IPS-18a (cell line): ENCODE data around the gene ITFG2.
"Not testable (repeated sequence)": the region's sequence is repeated elsewhere in the genome, so short reads cannot be mapped to it uniquely, and the experiment has no call there.

Experiments
- H3K27ac ChIP-seq: one replicate; pipeline ENCODE4 v1.5.1; 2013; ENCODE audit warnings: low read length
- H3K27me3 ChIP-seq: one replicate; pipeline ENCODE4 v1.6.1; 2013; ENCODE audit warnings: mild to moderate bottlenecking, low read length; ENCODE audit not compliant: control insufficient read depth, insufficient read depth
- H3K36me3 ChIP-seq: one replicate; pipeline ENCODE4 v1.6.1; 2013; ENCODE audit warnings: low read depth, low read length; ENCODE audit not compliant: control insufficient read depth
- H3K4me1 ChIP-seq: one replicate; pipeline ENCODE4 v1.6.1; 2013; ENCODE audit warnings: low read depth, low read length; ENCODE audit not compliant: control insufficient read depth
- H3K4me3 ChIP-seq: one replicate; pipeline ENCODE4 v1.5.1; 2013; ENCODE audit warnings: low read length
- H3K9ac ChIP-seq: one replicate; pipeline ENCODE4 v1.6.1; 2013; ENCODE audit warnings: mild to moderate bottlenecking, low read length, moderate library complexity
- H3K9me3 ChIP-seq: one replicate; pipeline ENCODE4 v1.6.1; 2013; ENCODE audit warnings: low read depth, low read length; ENCODE audit not compliant: control insufficient read depth

Gene ITFG2

GRCh38 chr12:2856051-2856450 lies 43.6 kb downstream of the ITFG2 start:
- Histone ChIP-seq H3K36me3 (peaks cover 32% of the 10 kb centered on the region), H3K9ac (no peak overlapping the region)

GRCh38 chr12:2857021-2857431 lies 44.6 kb downstream of the ITFG2 start, which contains the start of gene TEX52:
TEX52 (minus strand) TSS chr12:2857039; CDS start chr12:2857026, 13 bp downstream.
- Histone ChIP-seq H3K4me1 (no peaks in the 10 kb centered on the region), H3K27ac (peak within 1 kb of the TSS; percentile 19), H3K27me3 (no peaks in the 10 kb centered on the region), H3K9me3 (no peaks in the 10 kb centered on the region), H3K36me3 (peaks cover 41% of the 10 kb centered on the region), H3K9ac (no peak within 1 kb of the TSS), H3K4me3 (no peak within 1 kb of the TSS)

More at GRCh38 chr12:2856051-2856450, 43.6 kb downstream of the ITFG2 start:
- Histone ChIP-seq H3K27me3 (no peaks in the 10 kb centered on the region), H3K27ac (no peak overlapping the region), H3K4me3 (no peak overlapping the region), H3K4me1 (no peaks in the 10 kb centered on the region), H3K9me3 (no peaks in the 10 kb centered on the region)

- Histone ChIP-seq H3K9ac (no peak overlapping the region), H3K27ac (peak overlapping the region; percentile 19), H3K27me3 (no peaks in the 10 kb centered on the region), H3K4me3 (no peak overlapping the region), H3K36me3 (peaks cover 47% of the 10 kb centered on the region), H3K4me1 (no peaks in the 10 kb centered on the region), H3K9me3 (no peaks in the 10 kb centered on the region)
These were observed 45.1 kb downstream of the ITFG2 start for GRCh38 chr12:2857576-2857975.

- Histone ChIP-seq H3K9ac (no peak overlapping the region), H3K9me3 (no peaks in the 10 kb centered on the region), H3K36me3 (peaks cover 54% of the 10 kb centered on the region), H3K4me3 (no peak overlapping the region), H3K27me3 (no peaks in the 10 kb centered on the region), H3K27ac (no peak overlapping the region), H3K4me1 (no peaks in the 10 kb centered on the region)
These were observed 45.9 kb downstream of the ITFG2 start for GRCh38 chr12:2858334-2858733.

- Histone ChIP-seq H3K27me3 (no peaks in the 10 kb centered on the region), H3K4me3 (no peak overlapping the region), H3K9me3 (no peaks in the 10 kb centered on the region), H3K4me1 (no peaks in the 10 kb centered on the region), H3K9ac (no peak overlapping the region), H3K36me3 (peaks cover 59% of the 10 kb centered on the region), H3K27ac (no peak overlapping the region)
These were observed 46.5 kb downstream of the ITFG2 start for GRCh38 chr12:2858944-2859421.

GRCh38 chr12:2860170-2860569 lies 47.7 kb downstream of the ITFG2 start:
- H3K4me3 ChIP-seq: no peak overlapping the region
- H3K36me3 ChIP-seq: peaks cover 71% of the 10 kb centered on the region
- no peak overlapping the region for H3K27ac ChIP-seq
- no peaks in the 10 kb centered on the region for H3K4me1 ChIP-seq
- no peaks in the 10 kb centered on the region for H3K9me3 ChIP-seq
- no peak overlapping the region for H3K9ac ChIP-seq
- no peaks in the 10 kb centered on the region for H3K27me3 ChIP-seq

GRCh38 chr12:2862876-2863275 lies 50.4 kb downstream of the ITFG2 start:
- H3K27ac ChIP-seq: no peak overlapping the region
- H3K27me3 ChIP-seq: no peaks in the 10 kb centered on the region
- no peak overlapping the region for H3K9ac ChIP-seq
- peaks cover 88% of the 10 kb centered on the region for H3K36me3 ChIP-seq
- no peak overlapping the region for H3K4me3 ChIP-seq
- H3K9me3 ChIP-seq: no peaks in the 10 kb centered on the region
- no peaks in the 10 kb centered on the region for H3K4me1 ChIP-seq

- H3K4me3 ChIP-seq, H3K4me1 ChIP-seq, H3K27ac ChIP-seq, H3K9ac ChIP-seq, H3K27me3 ChIP-seq, H3K9me3 ChIP-seq: not testable (repeated sequence)
- peaks cover 88% of the 10 kb centered on the region for H3K36me3 ChIP-seq
These were observed 50.9 kb downstream of the ITFG2 start for GRCh38 chr12:2863402-2863801.

- H3K9me3 ChIP-seq: no peaks in the 10 kb centered on the region
- H3K4me3 ChIP-seq: no peak overlapping the region
- no peak overlapping the region for H3K9ac ChIP-seq
- peaks cover 87% of the 10 kb centered on the region for H3K36me3 ChIP-seq
- no peaks in the 10 kb centered on the region for H3K4me1 ChIP-seq
- no peaks in the 10 kb centered on the region for H3K27me3 ChIP-seq
- no peak overlapping the region for H3K27ac ChIP-seq
These were observed 51.7 kb downstream of the ITFG2 start for GRCh38 chr12:2864198-2864597.

- H3K36me3 ChIP-seq: peaks cover 74% of the 10 kb centered on the region
These were observed 56.6 kb downstream of the ITFG2 start for GRCh38 chr12:2868986-2869632.

More at GRCh38 chr12:2868986-2869632, 56.6 kb downstream of the ITFG2 start:
- not testable (repeated sequence) for H3K4me1 ChIP-seq, H3K27me3 ChIP-seq, H3K27ac ChIP-seq, H3K9me3 ChIP-seq, H3K9ac ChIP-seq, H3K4me3 ChIP-seq
